KMS-11 (cell line): ENCODE data around the gene PTPRJ.

ENCODE experiments used
- H2AFZ ChIP-seq: fragments of 200-600 bp; sonication (generic); 2 replicates; pipeline ENCODE4 v1.6.1; 2016; ENCODE audit warnings: antibody characterized with exemption, mixed run types, low read depth
- H3K27ac ChIP-seq: fragments of 200-600 bp; sonication (generic); 2 replicates; pipeline ENCODE4 v1.6.1; 2016; ENCODE audit warnings: mild to moderate bottlenecking, mixed run types
- H3K27me3 ChIP-seq: fragments of 200-600 bp; sonication (generic); 2 replicates; pipeline ENCODE4 v1.6.1; 2017; ENCODE audit warnings: mild to moderate bottlenecking, low read depth, mixed run types, moderate library complexity; ENCODE audit not compliant: insufficient read depth
- H3K36me3 ChIP-seq: fragments of 200-600 bp; sonication (generic); 2 replicates; pipeline ENCODE4 v1.6.1; 2017; ENCODE audit warnings: mild to moderate bottlenecking, mixed run types; ENCODE audit not compliant: insufficient read depth
- H3K4me1 ChIP-seq: fragments of 200-600 bp; sonication (generic); 2 replicates; pipeline ENCODE4 v1.6.1; 2016; ENCODE audit warnings: mild to moderate bottlenecking, low read depth, mixed run types; ENCODE audit not compliant: poor library complexity, severe bottlenecking
- H3K4me2 ChIP-seq: fragments of 200-600 bp; sonication (generic); 2 replicates; pipeline ENCODE4 v1.7.0; 2016; ENCODE audit warnings: mild to moderate bottlenecking, mixed run types
- H3K4me3 ChIP-seq: fragments of 200-600 bp; sonication (generic); IDR thresholded peaks from 2 replicates; pipeline ENCODE4 v1.6.1; 2017; ENCODE audit warnings: low read depth, low read length, mixed read lengths; ENCODE audit not compliant: insufficient read depth
- H3K79me2 ChIP-seq: fragments of 200-600 bp; sonication (generic); 2 replicates; pipeline ENCODE4 v1.6.1; 2016; ENCODE audit warnings: low read depth, mixed run types; ENCODE audit not compliant: insufficient read depth
- H3K9ac ChIP-seq: fragments of 200-600 bp; sonication (generic); 2 replicates; pipeline ENCODE4 v1.6.1; 2016; ENCODE audit warnings: mild to moderate bottlenecking, mixed run types
- H4K20me1 ChIP-seq: fragments of 200-600 bp; sonication (generic); 2 replicates; pipeline ENCODE4 v1.6.1; 2016; ENCODE audit warnings: mild to moderate bottlenecking, mixed run types; ENCODE audit not compliant: insufficient read depth
- CTCF ChIP-seq: fragments of 200-600 bp; sonication (generic); conservative IDR thresholded peaks from 2 replicates; pipeline ENCODE4 v1.6.1; 2017; ENCODE audit warnings: low read depth, mild to moderate bottlenecking, antibody characterized with exemption, low read length, moderate library complexity, mixed read lengths

The PTPRJ gene

GRCh38 chr11:48043991-48044512, 63.7 kb downstream of the PTPRJ start:
- no peak for TF ChIP-seq CTCF
- no peak overlapping the region for H3K27ac ChIP-seq
- no peak overlapping the region for H3K4me2 ChIP-seq
- H3K36me3 ChIP-seq, result no peaks in the 10 kb centered on the region
- H3K4me3 ChIP-seq, result no peak overlapping the region
- no peaks in the 10 kb centered on the region for H3K4me1 ChIP-seq
- no peaks in the 10 kb centered on the region for H3K79me2 ChIP-seq
- H4K20me1 ChIP-seq, result no peaks in the 10 kb centered on the region
- H3K27me3 ChIP-seq, result no peaks in the 10 kb centered on the region
- no peak overlapping the region for H3K9ac ChIP-seq
- no peak overlapping the region for H2AFZ ChIP-seq

- Histone ChIP-seq H3K4me2 (no peak overlapping the region), H3K4me3 (no peak overlapping the region), H4K20me1 (no peaks in the 10 kb centered on the region), H3K9ac (no peak overlapping the region), H3K79me2 (no peaks in the 10 kb centered on the region), H3K27ac (no peak overlapping the region), H3K27me3 (no peaks in the 10 kb centered on the region), H2AFZ (no peak overlapping the region), H3K36me3 (no peaks in the 10 kb centered on the region), H3K4me1 (no peaks in the 10 kb centered on the region)
- TF ChIP-seq CTCF, result no peak
These were observed 64.2 kb downstream of the PTPRJ start for GRCh38 chr11:48044577-48044976.

- no peak overlapping the region for H3K27ac ChIP-seq
- H3K4me1 ChIP-seq, result no peaks in the 10 kb centered on the region
- no peaks in the 10 kb centered on the region for H3K36me3 ChIP-seq
- H3K4me3 ChIP-seq, result no peak overlapping the region
- no peaks in the 10 kb centered on the region for H3K79me2 ChIP-seq
- H3K27me3 ChIP-seq, result no peaks in the 10 kb centered on the region
- H3K9ac ChIP-seq, result no peak overlapping the region
- H2AFZ ChIP-seq, result no peak overlapping the region
- no peak overlapping the region for H3K4me2 ChIP-seq
- TF ChIP-seq CTCF, result no peak
- no peaks in the 10 kb centered on the region for H4K20me1 ChIP-seq
These were observed 65.2 kb downstream of the PTPRJ start for GRCh38 chr11:48045536-48045935.

- TF ChIP-seq CTCF, result no peak
- H3K27ac ChIP-seq, result no peak overlapping the region
These were observed 67.3 kb downstream of the PTPRJ start for GRCh38 chr11:48047616-48048015.

More at GRCh38 chr11:48047616-48048015, 67.3 kb downstream of the PTPRJ start:
- no peaks in the 10 kb centered on the region for H3K4me1 ChIP-seq
- H4K20me1 ChIP-seq, result no peaks in the 10 kb centered on the region
- H2AFZ ChIP-seq, result no peak overlapping the region
- no peaks in the 10 kb centered on the region for H3K27me3 ChIP-seq
- no peaks in the 10 kb centered on the region for H3K79me2 ChIP-seq
- H3K4me2 ChIP-seq, result no peak overlapping the region
- no peak overlapping the region for H3K9ac ChIP-seq
- H3K4me3 ChIP-seq, result no peak overlapping the region
- no peaks in the 10 kb centered on the region for H3K36me3 ChIP-seq
